OCI-LY7 (cell line): ENCODE data around the gene DEAF1. TPM values are rescaled to one million over a fixed set of nuclear protein-coding genes. Genes with fewer than 3 reads are reported as not detected.

Experiments used
- BruUV-seq: library from RNA; stranded (reverse); fragments of 400-500 nt; replicated peaks from 2 replicates; lab custom pipeline; 2021; lab: Mats Ljungman, UMichigan
- CTCF ChIA-PET: fragments of 300-600 bp; sonication (Branson Sonifier 250); formaldehyde crosslinking; loops from one replicate; lab custom pipeline; 2022; ENCODE audit warnings: antibody characterized with exemption; ENCODE audit not compliant: unreplicated experiment; lab: Charles Lee
- POLR2A ChIA-PET: fragments of 300-600 bp; sonication (Branson Sonifier 250); formaldehyde crosslinking; loops from one replicate; lab custom pipeline; 2022; ENCODE audit warnings: antibody characterized with exemption; lab: Charles Lee
- DNase-seq: peaks from one replicate; pipeline ENCODE4 v3.0.0-alpha.2; 2015; ENCODE audit warnings: low spot score
- H2AFZ ChIP-seq: fragments of 200-600 bp; sonication (generic), shearing (Covaris generic); 2 replicates; pipeline ENCODE4 v1.6.1; 2014; ENCODE audit warnings: mild to moderate bottlenecking, antibody characterized with exemption, low read length, moderate library complexity
- H3K27ac ChIP-seq: fragments of 200-600 bp; sonication (generic); 2 replicates; pipeline ENCODE4 v1.5.1; 2014; ENCODE audit warnings: mixed run types, low read depth, mild to moderate bottlenecking, moderate library complexity, low read length, inconsistent platforms; ENCODE audit not compliant: poor library complexity, severe bottlenecking
- H3K36me3 ChIP-seq: fragments of 200-600 bp; sonication (generic); 2 replicates; pipeline ENCODE4 v1.6.1; 2014; ENCODE audit warnings: mild to moderate bottlenecking, antibody characterized with exemption, low read length, moderate library complexity, mixed read lengths; ENCODE audit not compliant: insufficient read depth
- H3K4me1 ChIP-seq: fragments of 200-600 bp; sonication (generic); 2 replicates; pipeline ENCODE4 v1.5.1; 2014; ENCODE audit warnings: mild to moderate bottlenecking, low read length; ENCODE audit not compliant: insufficient read depth, poor library complexity, severe bottlenecking
- H3K4me2 ChIP-seq: fragments of 200-600 bp; sonication (generic); 2 replicates; pipeline ENCODE4 v1.6.1; 2014; ENCODE audit warnings: mild to moderate bottlenecking, low read length
- H3K4me3 ChIP-seq: fragments of 200-600 bp; sonication (generic); 2 replicates; pipeline ENCODE4 v1.5.1; 2014; ENCODE audit warnings: mild to moderate bottlenecking, low read depth, low read length; ENCODE audit not compliant: poor library complexity, severe bottlenecking
- H3K79me2 ChIP-seq: fragments of 200-600 bp; sonication (generic); 2 replicates; pipeline ENCODE4 v1.6.1; 2016; ENCODE audit warnings: low read depth, mild to moderate bottlenecking, low read length, moderate library complexity, mixed read lengths; ENCODE audit not compliant: insufficient read depth
- H3K9me2 ChIP-seq: fragments of 200-600 bp; sonication (generic); 2 replicates; pipeline ENCODE4 v1.6.1; 2016; ENCODE audit warnings: mild to moderate bottlenecking, low read length, mixed read lengths; ENCODE audit not compliant: insufficient read depth
- H3K9me3 ChIP-seq: fragments of 200-600 bp; sonication (generic); 2 replicates; pipeline ENCODE4 v1.6.1; 2014; ENCODE audit warnings: mild to moderate bottlenecking, mixed run types, low read length, mixed read lengths
- H4K20me1 ChIP-seq: fragments of 200-600 bp; sonication (generic); 2 replicates; pipeline ENCODE4 v1.6.1; 2014; ENCODE audit warnings: mild to moderate bottlenecking, antibody characterized with exemption, low read length, moderate library complexity, mixed read lengths; ENCODE audit not compliant: insufficient read depth
- CTCF ChIP-seq: fragments of 200-600 bp; sonication (generic); conservative IDR thresholded peaks from 2 replicates; pipeline ENCODE4 v1.5.1; 2014; ENCODE audit warnings: mild to moderate bottlenecking, antibody characterized with exemption, low read length, moderate library complexity, mixed read lengths
- EZH2phosphoT487 ChIP-seq: fragments of 200-600 bp; sonication (generic); IDR thresholded peaks from 2 replicates; pipeline ENCODE4 v1.6.1; 2018; ENCODE audit warnings: low read depth, borderline replicate concordance, mild to moderate bottlenecking, mixed run types, antibody characterized with exemption, low read length, moderate library complexity, mixed read lengths
- intact Hi-C: fragments of 100-400 bp; cut with micrococcal nuclease; formaldehyde crosslinking; loops from one replicate; pipeline ENCODE4 v1.10.0; 2022; ENCODE audit not compliant: unreplicated experiment
- total RNA-seq, 2 experiments: library from RNA; depleted of rRNA in 1 of 2; stranded (reverse); fragments of >200 nt in 1 of 2; shearing (Covaris generic) in 1 of 2; gene quantifications; 2 replicates each; pipeline ENCODE4 v1.2.3, GENCODE V29; 2014 to 2022

Gene DEAF1
- total RNA-seq, 2 experiments from 2014 or later = 42.7 to 66.2 TPM

GRCh38 chr11:637593-638521, 57.2 kb downstream of the DEAF1 start:
- Histone ChIP-seq H3K9me3 (no peaks in the 10 kb centered on the region), H3K4me2 (no peak overlapping the region), H3K4me3 (no peak overlapping the region), H2AFZ (no peak overlapping the region), H4K20me1 (no peaks in the 10 kb centered on the region), H3K9me2 (no peaks in the 10 kb centered on the region), H3K36me3 (peaks cover 14% of the 10 kb centered on the region; the same call in 1 of the 2 replicates), H3K27ac (no peak overlapping the region), H3K79me2 (no peaks in the 10 kb centered on the region), H3K4me1 (peaks cover 9% of the 10 kb centered on the region)
- no peak for DNase-seq
- intact Hi-C loops = no loop called here
- BruUV-seq = no TSS peak
- POLR2A ChIA-PET = no interaction called here
- CTCF ChIA-PET = no interaction called here
- TF ChIP-seq EZH2phosphoT487 (no peak), CTCF (no peak)

- H3K4me2 ChIP-seq = no peak overlapping the region
- H3K4me1 ChIP-seq = peaks cover 9% of the 10 kb centered on the region
- no peak overlapping the region for H2AFZ ChIP-seq
- intact Hi-C loops = no loop called here
- H3K9me2 ChIP-seq = no peaks in the 10 kb centered on the region
- POLR2A ChIA-PET = no interaction called here
- peaks cover 20% of the 10 kb centered on the region for H3K36me3 ChIP-seq
- TF ChIP-seq CTCF (no peak), EZH2phosphoT487 (no peak)
- no peak for DNase-seq
- no peaks in the 10 kb centered on the region for H3K9me3 ChIP-seq
- CTCF ChIA-PET = no interaction called here
- no TSS peak for BruUV-seq
- no peak overlapping the region for H3K27ac ChIP-seq
- no peak overlapping the region for H3K4me3 ChIP-seq
- no peaks in the 10 kb centered on the region for H4K20me1 ChIP-seq
- no peaks in the 10 kb centered on the region for H3K79me2 ChIP-seq
These were observed 57.8 kb downstream of the DEAF1 start for GRCh38 chr11:637333-637592.

- BruUV-seq = no TSS peak
- Histone ChIP-seq H3K4me2 (no peak within 1 kb of the TSS), H3K4me3 (no peak within 1 kb of the TSS), H2AFZ (no peak within 1 kb of the TSS), H3K9me3 (no peaks in the 10 kb centered on the region), H3K36me3 (peaks cover 15% of the 10 kb centered on the region), H3K4me1 (peaks cover 9% of the 10 kb centered on the region), H3K79me2 (no peaks in the 10 kb centered on the region), H4K20me1 (no peaks in the 10 kb centered on the region), H3K27ac (no peak within 1 kb of the TSS), H3K9me2 (no peaks in the 10 kb centered on the region)
- intact Hi-C loops = no loop called here
- ChIA-PET CTCF (no interaction called here), POLR2A (no interaction called here)
- no peak for TF ChIP-seq EZH2phosphoT487
- no peak for DNase-seq
These were observed 58.3 kb downstream of the DEAF1 start, which contains the start of gene DRD4 for GRCh38 chr11:636511-637332. TSS of gene DRD4 (plus strand) at chr11:637269. CDS start at chr11:637305, 36 bp downstream.
